Brain pericyte (primary cell): ENCODE results near the gene ZMIZ1.
A peak's percentile ranks its signal among the peaks of the same experiment; 100 is the strongest.
"Not testable (repeated sequence)": the region's sequence is repeated elsewhere in the genome, so short reads cannot be mapped to it uniquely, and the experiment has no call there.

Experiments used
- DNase-seq: peaks from one replicate; pipeline ENCODE4 v3.0.0-alpha.2; 2012; ENCODE audit warnings: low read depth, low spot score

Gene ZMIZ1

GRCh38 chr10:79264942-79265341 is 196.2 kb downstream of the ZMIZ1 start:
- DNase-seq = no peak

DNA sequence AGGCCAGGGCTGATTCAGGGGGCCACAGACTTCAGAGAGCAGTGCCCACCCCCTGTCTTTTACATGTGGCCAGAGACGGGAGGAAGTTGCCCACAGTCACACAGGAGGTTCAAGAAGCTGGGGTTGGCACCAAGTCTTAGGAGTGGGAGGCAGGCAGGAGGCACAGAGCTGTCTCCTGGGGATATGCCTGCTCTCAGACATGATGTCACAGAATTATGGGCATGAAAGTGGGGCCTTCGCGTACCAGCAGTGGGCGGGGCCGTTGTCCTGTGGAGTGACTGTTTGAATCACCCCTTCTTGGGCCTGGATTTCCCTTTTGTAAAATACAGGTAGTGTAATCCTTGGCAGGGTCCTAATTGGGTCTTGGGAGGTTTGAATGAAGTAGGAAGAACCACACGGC is 197.3 kb downstream of the ZMIZ1 start:
- no peak for DNase-seq

DNA sequence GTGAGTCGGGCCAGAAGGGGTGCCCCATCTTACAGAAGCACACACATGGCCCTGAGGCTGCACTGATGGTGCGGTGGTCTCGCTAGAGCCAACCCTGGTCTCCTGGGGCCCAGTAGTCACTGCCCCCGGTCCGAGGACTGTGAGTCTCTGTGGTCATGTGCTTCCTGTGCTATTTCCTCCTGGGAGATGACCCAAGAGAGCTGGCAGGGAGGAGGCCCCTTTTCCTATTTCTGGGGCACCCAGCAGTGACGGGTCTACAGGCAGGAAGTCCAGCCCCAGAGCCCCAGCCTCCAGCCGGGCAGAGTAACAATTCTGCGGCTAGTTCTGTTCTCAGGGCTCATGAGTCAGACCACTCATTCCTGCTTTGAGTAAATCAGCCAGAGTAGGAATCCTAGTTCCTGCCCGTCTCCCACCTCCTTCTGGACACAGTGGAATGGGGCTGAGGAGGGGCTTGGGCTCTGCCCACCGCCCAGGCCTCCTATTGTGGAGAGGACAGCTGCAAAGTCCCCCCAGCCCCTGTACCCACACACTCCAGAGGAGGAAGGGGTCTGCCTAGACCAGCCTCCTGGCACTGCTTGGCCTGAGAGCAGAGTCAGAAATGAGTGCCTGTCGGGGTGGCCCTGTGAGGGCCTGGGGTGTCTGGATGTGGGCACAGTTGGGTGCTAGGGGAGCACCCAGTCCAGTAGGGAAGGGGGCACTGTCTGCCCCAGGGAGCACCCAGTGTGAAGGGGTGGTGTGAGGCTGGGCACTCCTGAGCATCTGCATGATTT is 198.0 kb downstream of the ZMIZ1 start:
- peak; percentile 63 for DNase-seq

DNA sequence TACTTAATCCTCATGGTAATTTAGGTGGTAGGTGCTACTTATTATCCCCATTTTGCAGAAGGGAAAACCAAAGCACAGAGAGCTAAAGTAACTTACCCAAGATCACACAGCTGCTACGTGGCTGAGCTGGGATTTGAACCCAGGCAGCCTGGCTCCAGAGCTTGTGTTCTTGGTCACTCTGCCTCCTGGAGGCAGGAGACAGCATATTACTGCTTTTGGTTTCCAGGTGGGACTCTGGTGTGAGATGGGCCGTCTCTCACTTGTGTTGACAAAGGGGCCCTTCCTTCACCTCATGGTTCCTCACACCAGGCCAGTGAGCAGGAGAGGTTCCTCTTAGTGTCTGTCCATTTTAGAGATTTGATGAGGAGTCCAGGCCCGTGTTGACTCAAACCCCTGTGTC is 198.7 kb downstream of the ZMIZ1 start:
- no peak for DNase-seq

GRCh38 chr10:79268161-79268601 is 199.4 kb downstream of the ZMIZ1 start:
- no peak for DNase-seq

DNA sequence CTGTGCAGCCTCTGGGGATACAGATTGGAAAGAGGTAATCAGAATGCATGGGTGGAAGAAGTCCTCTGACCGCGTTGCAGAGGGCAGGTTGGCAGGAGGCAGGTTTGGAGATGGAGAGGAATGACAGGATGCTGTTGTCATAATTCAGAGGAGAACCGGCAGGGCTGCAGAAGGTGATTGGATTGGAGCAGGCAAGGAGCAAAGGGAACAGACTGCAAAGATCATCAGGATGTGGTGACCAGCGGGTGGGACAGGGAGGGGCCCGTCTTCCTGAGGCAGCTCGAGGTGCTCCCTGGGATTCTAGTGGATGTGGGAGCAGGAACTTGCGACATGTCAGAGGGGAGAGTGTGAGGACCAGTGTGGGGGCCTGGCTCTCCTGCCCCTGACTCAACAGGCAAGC is 200.0 kb downstream of the ZMIZ1 start:
- no peak for DNase-seq

DNA sequence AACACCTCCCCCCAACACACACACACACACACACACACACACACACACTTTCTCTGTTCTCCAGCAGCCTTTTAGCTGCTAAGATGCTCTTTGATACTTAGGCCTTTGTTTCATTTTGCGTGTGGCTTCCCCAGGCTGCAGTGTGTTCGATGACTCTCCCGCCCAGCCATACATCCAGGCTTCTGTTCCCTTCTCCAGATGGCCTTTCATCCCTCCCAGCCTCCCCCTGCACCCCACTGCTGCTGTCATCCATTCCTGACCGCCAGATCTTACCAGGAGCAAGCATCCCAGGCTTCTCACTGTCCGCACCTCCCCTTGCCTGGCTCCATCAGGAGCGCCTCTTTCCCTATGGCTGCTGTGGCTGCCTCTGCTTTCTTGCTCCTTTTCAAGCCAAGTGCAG is 200.7 kb downstream of the ZMIZ1 start:
- no peak for DNase-seq

GRCh38 chr10:79269969-79270368 is 201.2 kb downstream of the ZMIZ1 start:
- DNase-seq = no peak

DNA sequence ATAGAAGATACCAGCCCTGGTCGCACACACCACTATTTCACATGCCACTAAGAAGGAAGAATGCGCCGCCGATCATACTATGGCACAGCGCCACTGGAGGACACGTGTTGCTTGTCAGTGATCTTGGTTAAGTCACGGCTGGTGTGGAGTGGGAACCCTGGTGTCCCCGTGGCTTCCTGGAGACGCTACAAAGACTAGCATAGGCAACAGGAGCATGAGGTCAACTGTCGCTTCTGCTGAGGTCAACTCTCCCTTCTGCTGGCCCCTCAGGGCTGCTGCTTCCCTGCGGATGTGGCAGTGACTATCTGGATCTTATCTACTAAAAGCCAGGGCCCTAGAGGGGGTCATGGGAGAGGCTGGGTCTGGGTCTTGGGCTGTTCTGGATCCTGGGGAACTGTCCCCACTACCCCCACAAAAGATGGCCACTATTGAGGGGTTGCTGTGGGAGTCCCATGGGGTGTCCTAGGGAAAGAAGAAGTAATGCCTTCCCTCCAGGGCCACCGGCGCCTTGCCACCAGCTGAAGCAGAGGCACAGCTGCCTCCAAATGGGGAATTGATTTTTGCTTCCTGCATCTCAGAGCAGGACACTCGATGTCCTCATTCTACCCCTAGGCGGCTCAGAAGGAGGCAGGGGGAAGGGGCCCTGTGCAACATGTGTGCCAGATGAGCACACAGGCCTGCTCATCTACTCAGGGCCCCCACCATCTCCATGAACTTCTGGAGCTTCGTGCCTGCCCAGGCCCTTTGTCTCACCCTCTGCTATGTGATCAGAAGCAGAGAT is 201.9 kb downstream of the ZMIZ1 start:
- DNase-seq = no peak

DNA sequence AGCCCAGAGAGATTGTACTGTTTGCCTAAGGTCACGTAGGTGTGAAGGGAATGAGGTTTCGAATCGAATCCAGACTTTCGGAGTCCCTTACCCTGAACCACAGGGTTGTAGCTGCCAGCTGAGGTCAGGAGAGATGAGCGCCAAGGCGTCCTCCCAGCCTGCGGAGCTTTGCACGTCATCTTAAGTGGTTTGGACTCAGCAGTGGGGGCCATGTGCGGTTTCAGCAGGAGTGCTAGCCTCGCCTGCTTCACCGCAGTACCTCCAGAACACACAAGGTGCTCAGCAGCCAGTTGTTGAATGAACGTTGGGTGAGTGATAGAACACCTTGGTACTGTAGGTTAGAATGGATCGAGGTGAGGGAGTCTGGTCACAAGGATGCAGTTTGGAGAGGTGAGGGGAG is 203.6 kb downstream of the ZMIZ1 start:
- DNase-seq = no peak

DNA sequence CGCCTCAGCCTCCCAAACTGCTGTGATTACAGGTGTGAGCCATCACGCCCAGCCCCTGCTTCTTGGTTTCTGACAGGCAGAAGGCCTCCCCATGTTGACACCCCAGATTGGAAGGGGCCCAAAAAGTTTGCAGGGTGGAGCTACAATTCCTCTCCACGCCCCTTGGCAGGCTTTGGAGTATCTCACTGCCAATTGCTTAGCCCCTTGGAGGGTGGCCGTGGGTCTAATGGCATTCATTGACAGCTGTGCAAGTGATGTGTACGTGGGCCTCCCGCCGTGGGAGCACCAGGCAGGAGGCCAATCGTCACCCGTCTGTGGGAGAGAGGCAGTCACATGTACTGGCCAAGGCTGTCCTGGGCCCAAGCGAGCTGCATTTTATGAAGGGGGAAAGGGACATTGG is 204.8 kb downstream of the ZMIZ1 start:
- DNase-seq = no peak

DNA sequence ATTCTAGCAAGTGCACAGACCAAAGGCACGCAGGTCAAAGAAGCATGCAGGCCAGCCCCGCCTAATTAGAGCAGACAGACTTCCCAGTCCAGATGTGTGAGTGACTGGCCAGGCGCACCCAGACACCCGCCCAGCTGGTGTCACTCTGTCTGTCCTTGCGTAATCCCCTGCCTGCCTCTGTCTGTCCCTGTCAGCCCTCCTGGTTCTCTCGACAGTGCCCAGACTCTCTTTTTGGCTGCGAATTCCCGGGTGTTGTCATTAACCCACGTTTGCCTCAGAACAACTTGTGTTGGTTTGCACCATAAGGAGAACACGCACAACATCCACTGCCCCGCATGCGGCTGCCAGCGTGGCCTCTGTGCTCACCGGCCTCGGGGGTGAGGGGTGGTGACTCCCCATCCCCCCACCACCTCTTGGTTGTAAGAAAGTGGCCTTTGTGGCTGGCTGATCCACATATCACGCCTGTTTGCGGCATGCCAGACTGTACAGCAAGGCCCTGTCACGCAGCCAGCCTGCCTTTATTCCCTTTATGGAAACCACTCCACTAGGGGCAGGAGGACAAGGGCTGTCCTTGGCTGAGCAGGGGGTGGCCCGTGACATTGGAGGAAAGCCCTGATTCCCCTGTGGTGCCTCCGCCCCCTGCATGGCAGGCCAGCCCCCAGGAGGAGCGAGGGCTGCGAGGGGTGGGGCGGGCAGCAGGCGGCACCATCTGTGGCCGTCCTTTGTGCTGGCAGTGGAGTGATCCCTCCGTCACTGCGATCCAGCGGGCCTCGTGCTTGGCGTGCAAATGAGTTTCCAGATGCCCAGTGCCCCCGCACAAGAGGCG is 205.7 kb downstream of the ZMIZ1 start:
- no peak for DNase-seq

DNA sequence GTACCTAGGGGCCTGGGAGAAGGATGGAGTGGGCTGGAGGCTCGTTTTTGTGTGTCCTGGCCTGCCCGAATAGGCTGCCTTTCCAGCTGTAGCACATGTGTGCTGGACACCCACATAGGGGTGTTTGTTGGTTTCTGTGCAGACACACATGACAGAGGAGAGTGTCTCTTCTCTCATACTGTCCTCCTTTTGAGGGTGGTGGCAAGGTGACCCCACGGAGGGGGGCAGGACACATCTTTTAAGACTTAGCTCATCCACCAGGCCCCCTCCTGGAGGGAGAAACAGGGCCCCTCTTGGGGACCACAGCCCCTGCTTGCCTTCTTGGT is 206.3 kb downstream of the ZMIZ1 start:
- no peak for DNase-seq

DNA sequence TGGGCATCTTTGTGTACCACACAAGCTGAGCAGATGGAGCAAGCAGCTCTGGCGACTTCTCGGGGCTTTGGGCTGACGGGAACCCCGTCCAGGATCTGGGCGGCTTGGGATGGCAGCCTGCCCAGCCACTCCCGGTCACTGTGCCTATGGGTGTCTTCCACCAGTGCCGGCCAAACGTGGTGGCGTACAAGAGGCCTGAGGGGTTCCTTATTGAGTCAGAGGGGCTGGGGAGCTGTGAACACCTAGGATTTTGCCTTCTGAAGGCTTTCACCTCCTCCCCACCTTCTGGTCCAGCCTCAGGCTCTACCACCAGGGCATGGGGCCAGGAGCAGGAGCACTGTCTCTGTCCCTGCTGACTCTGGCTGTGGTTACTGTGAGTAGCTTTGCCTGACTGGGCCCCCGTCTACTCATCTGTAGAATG is 206.7 kb downstream of the ZMIZ1 start:
- DNase-seq = no peak

DNA sequence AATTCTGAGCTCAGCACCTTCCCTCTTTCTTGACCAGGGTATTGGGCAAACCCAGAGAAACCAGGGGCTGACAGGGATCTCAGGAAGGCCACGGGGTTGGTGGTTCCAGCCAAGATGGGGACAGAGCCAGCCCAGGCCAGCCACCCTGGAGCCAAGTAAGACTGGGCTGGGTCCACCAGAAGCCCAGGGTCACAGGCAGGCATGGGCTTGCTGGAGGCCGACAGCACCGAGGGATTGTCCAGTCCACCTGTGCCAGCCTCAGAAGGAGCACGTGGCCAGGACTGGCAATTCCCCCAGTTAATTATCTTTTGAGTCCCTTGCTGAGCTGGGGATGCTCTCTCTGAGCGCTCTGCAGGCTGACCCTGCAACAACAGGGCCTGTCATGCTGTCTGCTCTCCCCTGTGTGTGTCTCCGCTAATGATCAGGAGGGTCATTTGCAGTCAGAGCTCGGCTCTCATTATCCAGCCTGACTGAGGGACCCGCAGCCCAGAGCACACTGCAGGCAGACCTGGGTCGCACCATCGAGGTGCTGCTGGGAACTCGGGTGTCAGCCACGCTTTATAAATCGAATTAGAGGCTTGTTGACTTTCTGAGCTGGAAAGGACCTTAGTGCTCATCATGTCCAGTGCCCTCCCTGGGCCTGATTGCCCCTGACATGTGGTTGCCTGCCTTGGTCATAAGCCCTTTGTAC is 209.0 kb downstream of the ZMIZ1 start:
- DNase-seq = no peak

DNA sequence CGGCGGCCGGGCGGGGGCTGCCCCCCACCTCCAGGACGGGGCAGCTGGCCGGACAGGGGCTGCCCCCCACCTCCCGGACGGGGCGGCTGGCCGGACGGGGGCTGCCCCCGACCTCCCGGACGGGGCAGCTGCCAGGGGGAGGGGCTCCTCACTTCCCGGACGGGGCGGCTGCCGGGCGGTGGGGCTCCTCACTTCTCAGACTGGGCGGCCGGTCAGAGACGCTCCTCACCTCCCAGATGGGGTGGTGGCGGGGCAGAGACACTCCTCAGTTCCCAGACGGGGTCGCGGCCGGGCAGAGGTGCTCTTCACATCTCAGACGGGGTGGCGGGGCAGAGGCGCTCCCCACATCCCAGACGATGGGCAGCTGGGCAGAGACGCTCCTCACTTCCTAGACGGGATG is 210.3 kb downstream of the ZMIZ1 start:
- DNase-seq = not testable (repeated sequence)

DNA sequence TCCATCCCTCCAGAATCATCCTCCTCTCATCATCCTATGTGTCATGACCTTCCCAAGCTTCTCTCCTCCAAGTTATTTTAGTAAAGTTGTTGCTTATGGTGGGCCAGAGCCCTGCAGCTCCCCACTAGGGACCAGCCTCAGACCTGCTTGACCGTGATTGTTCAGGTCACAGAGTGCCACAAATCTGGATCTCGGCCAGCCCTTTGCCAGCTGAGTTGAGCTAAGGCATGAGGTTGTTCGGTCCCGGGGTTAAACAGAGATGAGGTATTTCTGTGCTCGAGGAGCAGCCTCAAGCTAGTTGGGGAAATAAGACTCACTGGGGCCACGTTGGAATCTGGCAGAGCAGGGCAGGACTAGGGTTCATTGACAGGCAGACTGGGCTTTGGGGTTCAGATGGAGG is 212.2 kb downstream of the ZMIZ1 start:
- DNase-seq = no peak

DNA sequence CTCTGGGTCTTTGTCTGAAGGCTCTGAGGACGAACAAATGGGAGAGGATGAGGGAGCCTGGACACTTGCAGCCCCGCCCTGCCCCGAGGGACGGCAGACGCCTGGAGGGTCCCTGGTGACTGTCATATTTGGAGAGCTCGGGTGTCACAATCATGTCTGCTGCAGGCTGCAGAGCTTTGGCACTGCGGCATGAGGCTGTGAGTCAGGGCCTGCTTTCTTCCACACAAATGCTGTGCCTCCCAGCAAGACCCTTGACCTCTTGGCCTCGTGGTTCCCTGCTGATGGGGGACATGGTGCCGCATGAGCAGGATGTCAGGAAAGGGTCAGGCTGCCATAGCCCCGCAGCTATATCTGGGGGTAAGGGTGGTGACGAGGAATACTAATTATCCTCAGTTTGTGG is 213.6 kb downstream of the ZMIZ1 start:
- no peak for DNase-seq

DNA sequence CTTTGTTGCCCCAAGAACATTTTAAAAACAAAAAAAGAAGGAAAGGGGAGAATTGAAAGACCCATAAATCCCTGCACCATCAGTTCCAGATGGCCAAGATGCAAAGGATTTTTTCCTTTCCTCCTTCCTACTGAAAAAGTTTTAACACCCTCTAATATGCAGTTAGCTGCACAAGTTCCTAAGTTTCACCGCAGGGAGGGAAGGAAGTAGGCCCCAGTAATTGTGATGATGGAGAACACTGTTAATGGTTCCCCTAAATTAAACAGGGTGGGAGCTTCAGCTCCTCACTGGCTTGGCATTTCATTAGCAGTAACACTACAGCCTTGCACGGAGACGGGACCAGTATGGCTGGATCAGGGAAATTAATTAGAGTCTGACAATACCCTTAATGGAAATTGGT is 214.8 kb downstream of the ZMIZ1 start:
- DNase-seq = no peak

GRCh38 chr10:79284158-79284871 is 215.5 kb downstream of the ZMIZ1 start:
- DNase-seq = no peak
